ENCODE measurements around the gene SKI. TPM values are rescaled to one million over a fixed set of nuclear protein-coding genes. Genes with fewer than 3 reads are reported as not detected.

The SKI gene
- total RNA-seq, 1 donor from 2014 or later: 66.2 TPM

DNA sequence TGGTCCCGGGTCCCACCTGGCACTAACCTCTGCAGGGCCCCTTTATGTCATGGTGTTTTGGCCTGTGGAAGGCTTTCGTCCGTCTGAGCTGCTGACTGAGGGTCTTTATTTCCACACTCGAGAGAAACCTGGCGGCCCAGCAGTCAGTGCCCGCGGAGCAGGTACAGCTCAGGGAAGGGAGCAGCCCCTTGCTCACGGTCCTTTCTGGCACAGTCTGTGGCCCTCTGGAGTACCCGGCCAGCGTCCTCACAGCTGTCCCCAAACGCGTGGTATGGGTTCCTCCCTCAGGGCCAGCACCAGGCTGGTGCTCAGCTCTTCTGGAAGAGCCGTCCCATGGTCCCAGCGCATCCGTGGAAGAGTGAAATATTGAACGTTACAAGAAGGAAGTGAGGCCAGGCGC is 24.3 kb downstream of the SKI start:
- Mint-ChIP-seq H3K4me1 (ENCODE audit: low read depth, unreplicated experiment) (peaks cover 8% of the 10 kb centered on the region), H3K9me3 (ENCODE audit: unreplicated experiment) (no peaks in the 10 kb centered on the region), H3K36me3 (ENCODE audit: low read depth, unreplicated experiment) (peaks cover 13% of the 10 kb centered on the region), H3K27ac (ENCODE audit: unreplicated experiment) (no peak overlapping the region), H3K27me3 (ENCODE audit: low read depth, unreplicated experiment) (no peaks in the 10 kb centered on the region), H3K4me3 (ENCODE audit: unreplicated experiment) (no peak overlapping the region)
- no peak overlapping the region for H3K27ac ChIP-seq (ENCODE audit: low read depth, low read length)
- H3K27me3 ChIP-seq (ENCODE audit: insufficient read depth, low read length): no peaks in the 10 kb centered on the region
- TF ChIP-seq, protein P1, sequence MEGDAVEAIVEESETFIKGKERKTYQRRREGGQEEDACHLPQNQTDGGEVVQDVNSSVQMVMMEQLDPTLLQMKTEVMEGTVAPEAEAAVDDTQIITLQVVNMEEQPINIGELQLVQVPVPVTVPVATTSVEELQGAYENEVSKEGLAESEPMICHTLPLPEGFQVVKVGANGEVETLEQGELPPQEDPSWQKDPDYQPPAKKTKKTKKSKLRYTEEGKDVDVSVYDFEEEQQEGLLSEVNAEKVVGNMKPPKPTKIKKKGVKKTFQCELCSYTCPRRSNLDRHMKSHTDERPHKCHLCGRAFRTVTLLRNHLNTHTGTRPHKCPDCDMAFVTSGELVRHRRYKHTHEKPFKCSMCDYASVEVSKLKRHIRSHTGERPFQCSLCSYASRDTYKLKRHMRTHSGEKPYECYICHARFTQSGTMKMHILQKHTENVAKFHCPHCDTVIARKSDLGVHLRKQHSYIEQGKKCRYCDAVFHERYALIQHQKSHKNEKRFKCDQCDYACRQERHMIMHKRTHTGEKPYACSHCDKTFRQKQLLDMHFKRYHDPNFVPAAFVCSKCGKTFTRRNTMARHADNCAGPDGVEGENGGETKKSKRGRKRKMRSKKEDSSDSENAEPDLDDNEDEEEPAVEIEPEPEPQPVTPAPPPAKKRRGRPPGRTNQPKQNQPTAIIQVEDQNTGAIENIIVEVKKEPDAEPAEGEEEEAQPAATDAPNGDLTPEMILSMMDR (IDR thresholded peaks at IDR 0.05; ENCODE audit: insufficient read depth, low read depth, low read length): no peak
- TF ChIP-seq EZH2 (IDR thresholded peaks at IDR 0.05; ENCODE audit: insufficient read depth, low read length): no peak
- DNase-seq (ENCODE audit: low read depth) (no peak), FAIRE-seq (no peak)
- peaks cover 100% of the 10 kb centered on the region for H3K79me2 ChIP-seq (ENCODE audit: insufficient read depth, low read length)
- H3K36me3 ChIP-seq (ENCODE audit: insufficient read depth, low read length): no peaks in the 10 kb centered on the region
- peaks cover 100% of the 10 kb centered on the region for H4K20me1 ChIP-seq (ENCODE audit: insufficient read depth, low read length)
- H3K4me1 ChIP-seq (ENCODE audit: insufficient read depth, low read length): peaks cover 30% of the 10 kb centered on the region
- no peak overlapping the region for H2AFZ ChIP-seq (ENCODE audit: low read depth, low read length)
- H3K4me3 ChIP-seq (ENCODE audit: insufficient read depth, low read depth, low read length): no peak overlapping the region
- H3K4me2 ChIP-seq (ENCODE audit: low read length): no peak overlapping the region
- H3K9ac ChIP-seq (ENCODE audit: low read length): no peak overlapping the region
- peaks cover 13% of the 10 kb centered on the region for H3K9me3 ChIP-seq (ENCODE audit: insufficient read depth, low read depth, low read length)

DNA sequence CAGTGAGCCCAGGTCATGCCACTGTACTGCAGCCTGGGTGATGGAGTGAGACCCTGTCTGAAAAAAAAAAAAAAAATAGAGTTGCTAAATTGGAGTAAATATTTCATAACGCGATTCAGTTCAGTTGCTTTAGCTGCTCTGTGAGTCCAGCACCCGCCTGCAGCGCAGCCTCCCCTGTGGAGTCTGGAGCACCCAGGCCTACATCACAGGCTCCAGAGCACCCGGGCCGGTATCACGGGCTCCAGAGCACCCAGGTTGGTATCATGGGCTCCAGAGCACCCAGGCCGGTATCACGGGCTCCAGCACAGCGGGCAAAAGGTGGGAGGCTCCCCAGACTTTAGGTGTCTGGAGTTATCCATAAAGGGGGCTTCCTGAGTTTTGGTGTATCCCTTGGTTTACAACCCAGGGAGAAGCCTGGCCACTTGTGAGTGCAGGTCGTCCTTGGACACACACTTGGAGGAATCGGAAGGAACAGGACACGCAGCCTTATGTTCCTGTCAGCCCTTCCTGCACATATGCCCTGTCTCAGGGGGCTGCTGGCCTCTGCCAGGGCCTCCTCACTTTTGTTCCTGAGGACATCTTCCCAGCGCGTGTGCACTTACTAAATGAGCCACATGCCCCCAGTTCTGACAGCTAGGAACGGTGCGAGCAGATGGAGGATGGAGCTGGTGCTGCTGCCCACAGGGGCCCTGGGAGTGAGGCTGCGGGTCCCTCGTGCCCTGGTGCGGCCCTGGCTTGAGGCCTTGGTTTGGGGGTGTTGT is 25.1 kb downstream of the SKI start:
- Mint-ChIP-seq H3K27ac (ENCODE audit: unreplicated experiment) (no peak overlapping the region), H3K4me3 (ENCODE audit: unreplicated experiment) (no peak overlapping the region), H3K27me3 (ENCODE audit: low read depth, unreplicated experiment) (no peaks in the 10 kb centered on the region), H3K36me3 (ENCODE audit: low read depth, unreplicated experiment) (peaks cover 14% of the 10 kb centered on the region), H3K4me1 (ENCODE audit: low read depth, unreplicated experiment) (peaks cover 9% of the 10 kb centered on the region), H3K9me3 (ENCODE audit: unreplicated experiment) (no peaks in the 10 kb centered on the region)
- Histone ChIP-seq H4K20me1 (ENCODE audit: insufficient read depth, low read length) (peaks cover 100% of the 10 kb centered on the region), H3K9ac (ENCODE audit: low read length) (no peak overlapping the region), H3K4me1 (ENCODE audit: insufficient read depth, low read length) (peaks cover 23% of the 10 kb centered on the region), H3K27ac (ENCODE audit: low read depth, low read length) (no peak overlapping the region), H2AFZ (ENCODE audit: low read depth, low read length) (no peak overlapping the region), H3K4me3 (ENCODE audit: insufficient read depth, low read depth, low read length) (no peak overlapping the region), H3K79me2 (ENCODE audit: insufficient read depth, low read length) (peaks cover 100% of the 10 kb centered on the region), H3K4me2 (ENCODE audit: low read length) (no peak overlapping the region), H3K27me3 (ENCODE audit: insufficient read depth, low read length) (no peaks in the 10 kb centered on the region), H3K36me3 (ENCODE audit: insufficient read depth, low read length) (no peaks in the 10 kb centered on the region), H3K9me3 (ENCODE audit: insufficient read depth, low read depth, low read length) (peaks cover 13% of the 10 kb centered on the region)
- no peak for TF ChIP-seq EZH2 (IDR thresholded peaks at IDR 0.05; ENCODE audit: insufficient read depth, low read length)
- TF ChIP-seq, protein P1 (IDR thresholded peaks at IDR 0.05; ENCODE audit: insufficient read depth, low read depth, low read length): no peak
- DNase-seq (ENCODE audit: low read depth) (no peak), FAIRE-seq (no peak)

Measured in astrocyte (in vitro differentiated cells and primary cell).